PC-3 (cell line): ENCODE data around the gene NDUFV3. TPM values are rescaled to one million over a fixed set of nuclear protein-coding genes. Genes with fewer than 3 reads are reported as not detected.

ENCODE experiments used
- ATAC-seq: fragments of 200-7000 bp; cut with Tn5 transposase; 2 replicates; pipeline ENCODE4 v1.9.1; 2020; ENCODE audit warnings: mild to moderate bottlenecking, moderate library complexity
- BruUV-seq: library from RNA; stranded (reverse); fragments of 400-500 nt; replicated peaks from 2 replicates; lab custom pipeline; 2021; lab: Mats Ljungman, UMichigan
- CTCF ChIA-PET: fragments of 300-600 bp; sonication (Branson Sonifier 250); formaldehyde crosslinking; loops from one replicate; lab custom pipeline; 2022; ENCODE audit warnings: antibody characterized with exemption; lab: Charles Lee
- POLR2A ChIA-PET: fragments of 300-600 bp; sonication (Branson Sonifier 250); formaldehyde crosslinking; loops from one replicate; lab custom pipeline; 2022; ENCODE audit warnings: antibody characterized with exemption; ENCODE audit not compliant: unreplicated experiment; lab: Charles Lee
- DNase-seq: peaks from one replicate; pipeline ENCODE4 v3.0.0-alpha.2; 2015
- H2AFZ ChIP-seq: fragments of 300-600 bp; sonication (generic); 2 replicates; pipeline ENCODE4 v1.6.0; 2016; ENCODE audit warnings: antibody characterized with exemption, low read length
- H3F3A ChIP-seq: fragments of 300-600 bp; sonication (generic); one replicate; pipeline ENCODE4 v1.6.0; 2017; ENCODE audit warnings: antibody characterized with exemption, low read length, control low read depth, mild to moderate bottlenecking; ENCODE audit not compliant: unreplicated experiment
- H3K27ac ChIP-seq: fragments of 300-600 bp; sonication (generic); 2 replicates; pipeline ENCODE4 v1.5.1; 2016; ENCODE audit warnings: mild to moderate bottlenecking, low read length
- H3K27me3 ChIP-seq: fragments of 300-600 bp; sonication (generic); 2 replicates; pipeline ENCODE4 v1.6.1; 2016; ENCODE audit warnings: low read length, mixed read lengths
- H3K36me3 ChIP-seq: fragments of 300-600 bp; sonication (generic); 2 replicates; pipeline ENCODE4 v1.6.1; 2016; ENCODE audit warnings: low read depth, mixed run types, low read length, mixed read lengths
- H3K4me1 ChIP-seq: fragments of 300-600 bp; sonication (generic); 2 replicates; pipeline ENCODE4 v1.5.1; 2016; ENCODE audit warnings: low read length; ENCODE audit not compliant: insufficient read depth
- H3K4me2 ChIP-seq: fragments of 300-600 bp; sonication (generic); 2 replicates; pipeline ENCODE4 v1.6.0; 2016; ENCODE audit warnings: low read length
- H3K4me3 ChIP-seq: fragments of 300-600 bp; sonication (generic); 2 replicates; pipeline ENCODE4 v1.5.1; 2016; ENCODE audit warnings: mild to moderate bottlenecking, low read length, mixed read lengths
- H3K79me2 ChIP-seq: fragments of 300-600 bp; sonication (generic); 2 replicates; pipeline ENCODE4 v1.6.1; 2017; ENCODE audit warnings: low read length, mixed read lengths
- H3K9ac ChIP-seq: fragments of 300-600 bp; sonication (generic); 2 replicates; pipeline ENCODE4 v1.6.0; 2016; ENCODE audit warnings: mild to moderate bottlenecking, low read length
- H3K9me2 ChIP-seq: fragments of 300-600 bp; sonication (generic); replicated peaks from 2 replicates; pipeline ENCODE4 v1.6.1; 2016; ENCODE audit warnings: mixed run types, low read length, mixed read lengths
- H3K9me3 ChIP-seq: fragments of 300-600 bp; sonication (generic); 2 replicates; pipeline ENCODE4 v1.6.1; 2016; ENCODE audit warnings: low read length, mixed read lengths
- H4K20me1 ChIP-seq: fragments of 300-600 bp; sonication (generic); 2 replicates; pipeline ENCODE4 v1.6.1; 2016; ENCODE audit warnings: low read length, mixed read lengths
- EZH2 ChIP-seq: fragments of 300-600 bp; sonication (generic); IDR thresholded peaks from one replicate; pipeline ENCODE4 v1.6.1; 2017; ENCODE audit warnings: antibody characterized with exemption, mild to moderate bottlenecking, low read length; ENCODE audit not compliant: unreplicated experiment
- EZH2phosphoT487 ChIP-seq: fragments of 300-600 bp; sonication (generic); IDR thresholded peaks from 2 replicates; pipeline ENCODE4 v1.6.1; 2018; ENCODE audit warnings: mild to moderate bottlenecking, antibody characterized with exemption, low read length, borderline replicate concordance
- intact Hi-C: fragments of 100-400 bp; cut with micrococcal nuclease; formaldehyde crosslinking; loops from 2 replicates; pipeline ENCODE4 v1.9.0; 2023
- total RNA-seq: library from RNA; depleted of rRNA; stranded (reverse); fragments of >200 nt; gene quantifications from 2 replicates; pipeline ENCODE4 v1.2.3, GENCODE V29; 2014
- TF ChIP-seq, protein P1 (sequence below): fragments of 300-600 bp; sonication (generic); conservative IDR thresholded peaks from 2 replicates; pipeline ENCODE4 v1.5.1; 2017; ENCODE audit warnings: antibody characterized with exemption, low read depth, mild to moderate bottlenecking, low read length

NDUFV3 gene
- total RNA-seq, 1 experiment from 2014 or later, result 61.6 TPM

DNA sequence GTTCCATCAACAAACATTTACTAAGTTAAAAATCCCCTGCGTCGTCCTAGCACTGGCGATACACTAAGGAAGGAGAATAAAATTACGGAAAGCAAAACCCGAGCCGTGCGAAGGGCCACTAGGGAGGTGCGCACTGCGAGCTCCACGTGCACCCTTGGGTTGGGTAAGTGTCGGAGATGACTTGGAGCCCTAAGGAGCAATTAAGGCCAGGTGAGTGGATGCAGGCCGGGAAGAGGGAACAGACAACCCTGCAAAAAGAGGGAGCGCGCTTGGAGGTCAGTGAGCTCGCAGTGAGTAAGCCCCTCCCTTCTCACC, 14.5 kb upstream of the NDUFV3 start:
- ChIA-PET CTCF (interaction anchor here (0.7 kb wide), 1 partner anchor 286 kb away, joined by 3 read pairs; no protein-coding TSS in a partner anchor), POLR2A (interaction anchor here (0.5 to 0.6 kb wide), 2 partner anchors 95 to 385 kb away, joined by 3 to 5 read pairs; no protein-coding TSS in a partner anchor)
- Histone ChIP-seq H3K4me3 (peak overlapping the region; percentile 78), H3K9ac (peak overlapping the region; percentile 99), H3K4me2 (peak overlapping the region; percentile 90), H3K36me3 (peaks cover 13% of the 10 kb centered on the region; the same call in 1 of the 2 replicates), H3F3A (no peaks in the 10 kb centered on the region), H3K9me3 (no peaks in the 10 kb centered on the region), H3K79me2 (peaks cover 58% of the 10 kb centered on the region), H3K9me2 (no peaks in the 10 kb centered on the region), H3K27me3 (no peaks in the 10 kb centered on the region), H4K20me1 (0 out of 2 replicates have a peak, but pooled peaks cover 5% of the 10 kb centered on the region), H3K4me1 (peaks cover 11% of the 10 kb centered on the region), H3K27ac (peak overlapping the region; percentile 87), H2AFZ (peak overlapping the region; percentile 42)
- BruUV-seq, result no TSS peak
- intact Hi-C loops, result no loop called here
- no peak; the same call in 1 of the 2 replicates for ATAC-seq
- TF ChIP-seq EZH2 (no peak), EZH2phosphoT487 (no peak)
- TF ChIP-seq, protein P1, sequence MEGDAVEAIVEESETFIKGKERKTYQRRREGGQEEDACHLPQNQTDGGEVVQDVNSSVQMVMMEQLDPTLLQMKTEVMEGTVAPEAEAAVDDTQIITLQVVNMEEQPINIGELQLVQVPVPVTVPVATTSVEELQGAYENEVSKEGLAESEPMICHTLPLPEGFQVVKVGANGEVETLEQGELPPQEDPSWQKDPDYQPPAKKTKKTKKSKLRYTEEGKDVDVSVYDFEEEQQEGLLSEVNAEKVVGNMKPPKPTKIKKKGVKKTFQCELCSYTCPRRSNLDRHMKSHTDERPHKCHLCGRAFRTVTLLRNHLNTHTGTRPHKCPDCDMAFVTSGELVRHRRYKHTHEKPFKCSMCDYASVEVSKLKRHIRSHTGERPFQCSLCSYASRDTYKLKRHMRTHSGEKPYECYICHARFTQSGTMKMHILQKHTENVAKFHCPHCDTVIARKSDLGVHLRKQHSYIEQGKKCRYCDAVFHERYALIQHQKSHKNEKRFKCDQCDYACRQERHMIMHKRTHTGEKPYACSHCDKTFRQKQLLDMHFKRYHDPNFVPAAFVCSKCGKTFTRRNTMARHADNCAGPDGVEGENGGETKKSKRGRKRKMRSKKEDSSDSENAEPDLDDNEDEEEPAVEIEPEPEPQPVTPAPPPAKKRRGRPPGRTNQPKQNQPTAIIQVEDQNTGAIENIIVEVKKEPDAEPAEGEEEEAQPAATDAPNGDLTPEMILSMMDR, result no peak
- no peak for DNase-seq

DNA sequence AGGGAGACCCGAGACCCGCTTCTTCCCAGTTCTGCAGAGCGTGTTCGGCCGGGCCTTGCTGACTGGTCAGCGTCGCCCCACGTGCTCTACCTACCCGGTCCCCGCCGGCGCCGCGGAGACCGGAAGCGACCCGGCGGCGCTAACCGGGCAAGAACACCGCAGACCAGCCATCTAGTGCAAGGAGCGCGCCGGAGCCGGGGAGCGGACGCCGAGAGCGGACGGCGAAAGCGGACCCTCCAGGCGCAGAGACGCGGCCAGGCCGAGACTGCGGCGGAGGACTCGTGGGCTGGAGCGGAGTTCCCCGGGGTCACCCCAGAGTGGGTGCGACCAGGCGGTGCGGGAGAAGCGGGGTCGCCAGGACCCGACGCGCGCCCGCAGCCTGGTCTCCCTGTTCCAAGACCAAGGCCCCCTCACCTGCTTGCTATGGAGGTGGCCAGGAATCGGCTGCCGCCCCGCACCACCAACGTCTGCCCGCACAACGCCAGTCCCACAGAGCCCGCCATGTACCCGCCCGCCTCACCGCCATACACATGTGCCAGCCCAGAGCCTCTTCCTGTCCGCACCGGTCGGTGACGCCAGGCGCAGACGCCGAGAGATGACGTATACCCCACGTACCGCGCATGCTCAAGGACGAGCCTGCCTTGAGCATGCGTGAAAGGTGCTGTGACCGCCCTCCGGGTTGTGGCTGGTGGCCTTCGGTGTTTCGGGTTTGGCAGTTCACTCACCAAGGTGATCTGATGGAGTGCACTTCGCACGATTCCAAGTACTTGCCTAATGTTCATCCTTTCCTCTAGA, 13.9 kb upstream of the NDUFV3 start, which contains the start of gene WDR4:
Gene WDR4 (minus strand): TSS at position 547 of the 795 bp plus-strand sequence. CDS start 44 bp downstream, at position 503.
- peaks cover 11% of the 10 kb centered on the region; the same call in 1 of the 2 replicates for H3K36me3 ChIP-seq
- TF ChIP-seq, protein P1, result no peak
- no peak for TF ChIP-seq EZH2
- no peak for TF ChIP-seq EZH2phosphoT487
- no peaks in the 10 kb centered on the region for H3K9me3 ChIP-seq
- intact Hi-C loops, result no loop called here
- no TSS peak for BruUV-seq
- CTCF ChIA-PET, result no interaction called here
- POLR2A ChIA-PET, result interaction anchor here (0.6 kb wide), 1 partner anchor 95 kb away, joined by 5 read pairs; no protein-coding TSS in a partner anchor
- no peaks in the 10 kb centered on the region for H3K9me2 ChIP-seq
- H3K9ac ChIP-seq, result peak within 1 kb of the TSS; percentile 99
- ATAC-seq (peak; percentile 90), DNase-seq (peak; percentile 99)
- peaks cover 11% of the 10 kb centered on the region for H3K4me1 ChIP-seq
- no peaks in the 10 kb centered on the region for H3F3A ChIP-seq
- H3K27me3 ChIP-seq, result no peaks in the 10 kb centered on the region
- peak within 1 kb of the TSS; percentile 42 for H2AFZ ChIP-seq
- peak within 1 kb of the TSS; percentile 90 for H3K4me2 ChIP-seq
- H3K79me2 ChIP-seq, result peaks cover 55% of the 10 kb centered on the region
- H4K20me1 ChIP-seq, result 0 out of 2 replicates have a peak, but pooled peaks cover 5% of the 10 kb centered on the region
- peak within 1 kb of the TSS; percentile 78 for H3K4me3 ChIP-seq
- H3K27ac ChIP-seq, result peak within 1 kb of the TSS; percentile 87
